ENCODE results near the gene PHKB.

PHKB gene

GRCh38 chr16:47687694-47688093 is 226.6 kb downstream of the PHKB start:
- Histone ChIP-seq H3K4me2 (ENCODE audit: low read depth, low read length) (no peak overlapping the region), H3K9me2 (replicated peaks; ENCODE audit: insufficient read depth, low read length) (no peaks in the 10 kb centered on the region), H3K9me3 (replicated peaks; ENCODE audit: insufficient read depth, low read length) (no peaks in the 10 kb centered on the region), H3K36me3 (replicated peaks; ENCODE audit: insufficient read depth, low read length) (no peaks in the 10 kb centered on the region), H2AFZ (ENCODE audit: low read length) (no peak overlapping the region), H3K4me1 (ENCODE audit: low read length) (no peaks in the 10 kb centered on the region), H4K20me1 (ENCODE audit: insufficient read depth, low read length) (no peaks in the 10 kb centered on the region), H3K79me2 (ENCODE audit: low read length) (no peaks in the 10 kb centered on the region), H3K9ac (ENCODE audit: low read length) (no peak overlapping the region), H3K27me3 (replicated peaks; ENCODE audit: insufficient read depth, low read length) (no peaks in the 10 kb centered on the region), H3K4me3 (ENCODE audit: low read length) (no peak overlapping the region), H3F3A (ENCODE audit: insufficient read depth, low read length) (no peaks in the 10 kb centered on the region), H3K27ac (ENCODE audit: low read length) (no peak overlapping the region)
- no peak for TF ChIP-seq EZH2 (optimal IDR thresholded peaks at IDR 0.05; ENCODE audit: low read depth, low read length)
- TF ChIP-seq CTCF (IDR thresholded peaks at IDR 0.05; ENCODE audit: low read length): no peak
- no peak for TF ChIP-seq EZH2phosphoT487 (IDR thresholded peaks at IDR 0.05; ENCODE audit: low read length)
- no peak for DNase-seq

- Histone ChIP-seq H2AFZ (ENCODE audit: low read length) (no peak overlapping the region), H3K9me2 (replicated peaks; ENCODE audit: insufficient read depth, low read length) (no peaks in the 10 kb centered on the region), H4K20me1 (ENCODE audit: insufficient read depth, low read length) (no peaks in the 10 kb centered on the region), H3K9me3 (replicated peaks; ENCODE audit: insufficient read depth, low read length) (no peaks in the 10 kb centered on the region), H3K27ac (ENCODE audit: low read length) (no peak overlapping the region), H3K4me1 (ENCODE audit: low read length) (no peaks in the 10 kb centered on the region), H3K4me3 (ENCODE audit: low read length) (no peak overlapping the region), H3K79me2 (ENCODE audit: low read length) (no peaks in the 10 kb centered on the region), H3K36me3 (replicated peaks; ENCODE audit: insufficient read depth, low read length) (no peaks in the 10 kb centered on the region), H3K27me3 (replicated peaks; ENCODE audit: insufficient read depth, low read length) (no peaks in the 10 kb centered on the region), H3K4me2 (ENCODE audit: low read depth, low read length) (no peak overlapping the region), H3F3A (ENCODE audit: insufficient read depth, low read length) (no peaks in the 10 kb centered on the region), H3K9ac (ENCODE audit: low read length) (no peak overlapping the region)
- no peak for DNase-seq
- TF ChIP-seq EZH2 (optimal IDR thresholded peaks at IDR 0.05; ENCODE audit: low read depth, low read length): no peak
- TF ChIP-seq CTCF (IDR thresholded peaks at IDR 0.05; ENCODE audit: low read length): no peak
- TF ChIP-seq EZH2phosphoT487 (IDR thresholded peaks at IDR 0.05; ENCODE audit: low read length): no peak
Observed at GRCh38 chr16:47693226-47693625, 232.1 kb downstream of the PHKB start.

GRCh38 chr16:47694543-47694942 is 233.4 kb downstream of the PHKB start:
- Histone ChIP-seq H3K27ac (ENCODE audit: low read length) (no peak overlapping the region), H3K4me1 (ENCODE audit: low read length) (no peaks in the 10 kb centered on the region), H3K27me3 (replicated peaks; ENCODE audit: insufficient read depth, low read length) (no peaks in the 10 kb centered on the region), H4K20me1 (ENCODE audit: insufficient read depth, low read length) (no peaks in the 10 kb centered on the region), H3K4me3 (ENCODE audit: low read length) (no peak overlapping the region), H2AFZ (ENCODE audit: low read length) (no peak overlapping the region), H3K9me3 (replicated peaks; ENCODE audit: insufficient read depth, low read length) (no peaks in the 10 kb centered on the region), H3K36me3 (replicated peaks; ENCODE audit: insufficient read depth, low read length) (no peaks in the 10 kb centered on the region), H3K9ac (ENCODE audit: low read length) (no peak overlapping the region), H3K4me2 (ENCODE audit: low read depth, low read length) (no peak overlapping the region), H3F3A (ENCODE audit: insufficient read depth, low read length) (no peaks in the 10 kb centered on the region), H3K9me2 (replicated peaks; ENCODE audit: insufficient read depth, low read length) (no peaks in the 10 kb centered on the region), H3K79me2 (ENCODE audit: low read length) (no peaks in the 10 kb centered on the region)
- DNase-seq: no peak
- TF ChIP-seq CTCF (IDR thresholded peaks at IDR 0.05; ENCODE audit: low read length) (no peak), EZH2 (optimal IDR thresholded peaks at IDR 0.05; ENCODE audit: low read depth, low read length) (no peak), EZH2phosphoT487 (IDR thresholded peaks at IDR 0.05; ENCODE audit: low read length) (no peak)

Data from MM.1S (cell line).